DOHH2 (cell line): Measurements from ENCODE around the gene GNG4.
"Not testable (repeated sequence)": the region's sequence is repeated elsewhere in the genome, so short reads cannot be mapped to it uniquely, and the experiment has no call there.

Source experiments
- H3F3A ChIP-seq: fragments of 200-600 bp; sonication (generic), shearing (Covaris generic); 2 replicates; pipeline ENCODE4 v1.6.0; 2016; ENCODE audit warnings: antibody characterized with exemption, mild to moderate bottlenecking; ENCODE audit not compliant: control insufficient read depth, insufficient read depth
- H3K27ac ChIP-seq: fragments of 200-600 bp; sonication (generic); 2 replicates; pipeline ENCODE4 v1.5.1; 2014; ENCODE audit warnings: low read depth, mild to moderate bottlenecking, low read length, moderate library complexity
- H3K27me3 ChIP-seq: fragments of 200-600 bp; sonication (generic); 2 replicates; pipeline ENCODE4 v1.6.1; 2014; ENCODE audit warnings: mild to moderate bottlenecking, low read length, mixed read lengths; ENCODE audit not compliant: control insufficient read depth
- H3K36me3 ChIP-seq: fragments of 200-600 bp; sonication (generic); 2 replicates; pipeline ENCODE4 v1.6.1; 2014; ENCODE audit warnings: mild to moderate bottlenecking, low read length, moderate library complexity, mixed read lengths; ENCODE audit not compliant: control insufficient read depth
- H3K4me1 ChIP-seq: fragments of 200-600 bp; sonication (generic); 2 replicates; pipeline ENCODE4 v1.6.1; 2014; ENCODE audit warnings: mild to moderate bottlenecking, low read length, mixed read lengths; ENCODE audit not compliant: control insufficient read depth
- H3K4me2 ChIP-seq: fragments of 200-600 bp; sonication (generic); 2 replicates; pipeline ENCODE4 v1.6.0; 2014; ENCODE audit warnings: mild to moderate bottlenecking, low read length, moderate library complexity
- H3K4me3 ChIP-seq: fragments of 200-600 bp; sonication (generic); 2 replicates; pipeline ENCODE4 v1.5.1; 2014; ENCODE audit warnings: mild to moderate bottlenecking, low read length, mixed read lengths
- H3K79me2 ChIP-seq: fragments of 200-600 bp; sonication (generic); 2 replicates; pipeline ENCODE4 v1.6.1; 2014; ENCODE audit warnings: mild to moderate bottlenecking, low read length, mixed read lengths; ENCODE audit not compliant: control insufficient read depth
- H3K9me2 ChIP-seq: fragments of 200-600 bp; sonication (generic); replicated peaks from 2 replicates; pipeline ENCODE4 v1.6.1; 2014; ENCODE audit warnings: mild to moderate bottlenecking, low read length, mixed read lengths; ENCODE audit not compliant: control insufficient read depth
- H3K9me3 ChIP-seq: fragments of 200-600 bp; sonication (generic); 2 replicates; pipeline ENCODE4 v1.6.1; 2014; ENCODE audit warnings: antibody characterized with exemption, low read length, mixed read lengths; ENCODE audit not compliant: control insufficient read depth, insufficient read depth
- H4K20me1 ChIP-seq: fragments of 200-600 bp; sonication (generic); 2 replicates; pipeline ENCODE4 v1.6.0; 2014; ENCODE audit warnings: low read depth, mild to moderate bottlenecking, antibody characterized with exemption, low read length, moderate library complexity; ENCODE audit not compliant: control insufficient read depth, insufficient read depth
- EZH2phosphoT487 ChIP-seq: fragments of 200-600 bp; sonication (generic); IDR thresholded peaks from 2 replicates; pipeline ENCODE4 v1.6.1; 2017; ENCODE audit warnings: borderline replicate concordance, mild to moderate bottlenecking, antibody characterized with exemption, low read length, moderate library complexity, mixed read lengths
- TF ChIP-seq, protein P1 (sequence below): fragments of 200-600 bp; sonication (generic); IDR thresholded peaks from one replicate; pipeline ENCODE4 v1.5.1; 2014; ENCODE audit warnings: antibody characterized with exemption, mild to moderate bottlenecking, low read depth, low read length; ENCODE audit not compliant: poor library complexity, severe bottlenecking

The GNG4 gene

DNA sequence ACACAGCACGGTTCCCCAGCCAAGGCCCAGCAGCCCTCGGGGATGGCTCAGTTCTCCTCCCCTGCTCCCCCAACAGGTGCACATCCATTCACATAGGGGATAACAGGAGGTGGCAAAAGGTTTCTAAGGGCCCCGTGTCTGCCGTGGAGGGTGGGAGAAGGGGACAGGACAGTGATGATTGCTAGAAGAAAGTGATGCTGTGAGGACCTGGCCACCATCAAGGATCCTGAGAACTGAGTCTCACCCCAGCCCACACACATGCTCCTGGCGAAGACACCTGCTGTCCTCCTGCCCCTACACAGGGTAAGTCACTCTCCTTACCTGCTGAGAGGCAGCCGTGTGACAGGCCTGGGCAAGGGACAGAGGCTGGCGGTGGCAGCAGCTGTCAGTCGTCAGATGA lies 54.5 kb downstream of the GNG4 start:
- no peaks in the 10 kb centered on the region for H3F3A ChIP-seq
- H3K27ac ChIP-seq = no peak overlapping the region
- no peaks in the 10 kb centered on the region for H4K20me1 ChIP-seq
- no peaks in the 10 kb centered on the region for H3K9me3 ChIP-seq
- no peak for TF ChIP-seq EZH2phosphoT487
- TF ChIP-seq, protein P1, sequence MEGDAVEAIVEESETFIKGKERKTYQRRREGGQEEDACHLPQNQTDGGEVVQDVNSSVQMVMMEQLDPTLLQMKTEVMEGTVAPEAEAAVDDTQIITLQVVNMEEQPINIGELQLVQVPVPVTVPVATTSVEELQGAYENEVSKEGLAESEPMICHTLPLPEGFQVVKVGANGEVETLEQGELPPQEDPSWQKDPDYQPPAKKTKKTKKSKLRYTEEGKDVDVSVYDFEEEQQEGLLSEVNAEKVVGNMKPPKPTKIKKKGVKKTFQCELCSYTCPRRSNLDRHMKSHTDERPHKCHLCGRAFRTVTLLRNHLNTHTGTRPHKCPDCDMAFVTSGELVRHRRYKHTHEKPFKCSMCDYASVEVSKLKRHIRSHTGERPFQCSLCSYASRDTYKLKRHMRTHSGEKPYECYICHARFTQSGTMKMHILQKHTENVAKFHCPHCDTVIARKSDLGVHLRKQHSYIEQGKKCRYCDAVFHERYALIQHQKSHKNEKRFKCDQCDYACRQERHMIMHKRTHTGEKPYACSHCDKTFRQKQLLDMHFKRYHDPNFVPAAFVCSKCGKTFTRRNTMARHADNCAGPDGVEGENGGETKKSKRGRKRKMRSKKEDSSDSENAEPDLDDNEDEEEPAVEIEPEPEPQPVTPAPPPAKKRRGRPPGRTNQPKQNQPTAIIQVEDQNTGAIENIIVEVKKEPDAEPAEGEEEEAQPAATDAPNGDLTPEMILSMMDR = no peak
- no peaks in the 10 kb centered on the region for H3K4me1 ChIP-seq
- no peaks in the 10 kb centered on the region for H3K79me2 ChIP-seq
- no peaks in the 10 kb centered on the region for H3K27me3 ChIP-seq
- H3K36me3 ChIP-seq = no peaks in the 10 kb centered on the region
- H3K4me3 ChIP-seq = no peak overlapping the region
- no peak overlapping the region for H3K4me2 ChIP-seq
- no peaks in the 10 kb centered on the region for H3K9me2 ChIP-seq

DNA sequence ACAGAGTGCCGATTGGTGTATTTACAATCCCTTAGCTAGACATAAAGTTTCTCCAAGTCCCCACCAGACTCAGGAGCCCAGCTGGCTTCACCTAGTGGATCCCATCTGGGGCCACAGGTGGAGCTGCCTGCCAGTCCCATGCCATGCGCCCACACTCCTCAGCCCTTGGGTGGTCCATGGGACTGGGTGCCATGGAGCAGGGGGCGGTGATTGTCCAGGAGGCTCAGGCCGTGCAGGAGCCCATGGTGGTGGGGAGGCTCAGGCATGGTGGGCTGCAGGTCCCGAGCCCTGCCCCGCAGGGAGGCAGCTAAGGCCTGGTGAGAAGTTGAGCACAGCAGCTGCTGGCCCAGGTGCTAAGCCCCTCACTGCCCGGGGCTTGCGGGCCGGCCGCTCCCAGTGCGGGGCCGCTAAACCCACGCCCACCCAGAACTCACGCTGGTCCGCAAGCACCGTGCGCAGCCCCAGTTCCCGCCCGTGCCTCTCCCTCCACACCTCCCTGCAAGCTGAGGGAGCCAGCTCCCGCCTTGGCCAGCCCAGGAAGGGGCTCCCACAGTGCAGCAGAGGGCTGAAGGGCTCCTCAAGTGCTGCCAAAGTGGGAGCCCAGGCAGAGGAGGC lies 55.2 kb downstream of the GNG4 start:
- not testable (repeated sequence) for H3K9me2 ChIP-seq, H3K79me2 ChIP-seq, H3K4me2 ChIP-seq, H3K4me3 ChIP-seq, H3K4me1 ChIP-seq, H3K9me3 ChIP-seq, H3K36me3 ChIP-seq, H3K27ac ChIP-seq, H3K27me3 ChIP-seq, H3F3A ChIP-seq, H4K20me1 ChIP-seq

DNA sequence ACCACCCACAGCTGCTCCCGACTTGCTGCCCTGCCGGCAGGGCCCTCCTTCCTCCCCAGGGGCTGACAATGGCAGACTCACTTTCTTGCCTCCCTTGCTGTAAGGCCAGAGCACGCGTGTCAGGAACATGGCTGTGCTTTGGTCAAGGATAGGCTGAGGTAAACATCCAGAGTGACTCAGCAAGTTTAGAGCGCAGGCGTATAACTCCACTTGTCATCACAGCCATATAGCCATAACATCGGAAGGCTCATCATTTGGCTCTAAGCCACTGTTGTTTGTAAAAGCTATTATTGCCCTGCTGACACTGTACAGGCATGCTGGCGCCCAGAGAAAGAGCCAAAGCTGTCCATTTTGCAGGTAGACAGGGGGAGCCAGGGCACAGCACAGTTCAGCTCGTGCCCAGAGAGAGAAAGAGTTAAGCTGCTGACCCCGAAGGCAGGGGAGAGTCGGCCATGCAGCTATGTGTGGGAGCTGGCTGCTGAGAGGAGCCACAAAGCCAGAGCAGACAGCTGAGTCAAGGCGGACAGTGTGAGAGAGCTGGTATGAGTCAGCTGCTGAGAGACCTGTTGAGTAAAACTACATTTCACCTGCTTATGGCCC lies 60.6 kb downstream of the GNG4 start:
- Histone ChIP-seq H3K4me1 (no peaks in the 10 kb centered on the region), H3K79me2 (no peaks in the 10 kb centered on the region), H3K27ac (no peak overlapping the region), H3K9me3 (peaks cover 16% of the 10 kb centered on the region; the same call in 1 of the 2 replicates), H3K4me2 (no peak overlapping the region), H3K36me3 (no peaks in the 10 kb centered on the region), H3K9me2 (no peaks in the 10 kb centered on the region), H3F3A (no peaks in the 10 kb centered on the region), H4K20me1 (no peaks in the 10 kb centered on the region), H3K4me3 (no peak overlapping the region), H3K27me3 (peaks cover 4% of the 10 kb centered on the region; the same call in 1 of the 2 replicates)
- TF ChIP-seq EZH2phosphoT487 = no peak
- TF ChIP-seq, protein P1 = no peak

DNA sequence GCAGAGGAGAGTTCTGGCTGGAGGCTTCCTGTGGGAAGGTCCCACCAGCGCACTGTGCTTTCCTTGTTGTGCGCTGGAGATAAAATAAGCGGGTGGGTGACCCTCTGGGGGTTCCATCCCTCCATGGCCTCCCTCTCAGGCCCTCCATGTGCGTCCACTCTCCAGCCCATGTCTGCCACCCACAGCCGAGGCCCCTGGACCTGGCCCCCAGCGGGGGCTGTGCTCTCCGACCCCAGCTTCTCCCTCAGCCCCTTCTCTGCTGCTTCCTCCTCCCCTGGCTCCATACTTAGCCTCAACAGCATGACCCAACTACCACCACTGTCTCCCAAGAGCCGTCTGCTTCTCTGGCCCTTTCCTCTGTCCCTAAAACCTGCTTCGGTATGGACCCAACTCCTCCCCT lies 61.4 kb downstream of the GNG4 start:
- H3K4me3 ChIP-seq = no peak overlapping the region
- H3K36me3 ChIP-seq = no peaks in the 10 kb centered on the region
- no peaks in the 10 kb centered on the region for H3K9me2 ChIP-seq
- no peak for TF ChIP-seq EZH2phosphoT487
- TF ChIP-seq, protein P1 = no peak
- no peaks in the 10 kb centered on the region for H3K4me1 ChIP-seq
- H3K79me2 ChIP-seq = no peaks in the 10 kb centered on the region
- no peak overlapping the region for H3K4me2 ChIP-seq
- H3F3A ChIP-seq = no peaks in the 10 kb centered on the region
- H3K27ac ChIP-seq = no peak overlapping the region
- H3K27me3 ChIP-seq = peaks cover 4% of the 10 kb centered on the region; the same call in 1 of the 2 replicates
- H3K9me3 ChIP-seq = peaks cover 16% of the 10 kb centered on the region; the same call in 1 of the 2 replicates
- H4K20me1 ChIP-seq = no peaks in the 10 kb centered on the region
